Measurements from ENCODE around the gene PRDX2.
"Not testable (repeated sequence)": the region's sequence is repeated elsewhere in the genome, so short reads cannot be mapped to it uniquely, and the experiment has no call there.

Gene PRDX2

GRCh38 chr19:12801466-12802266, at the start of gene PRDX2, which contains the start of gene THSD8:
TSS of gene PRDX2 (minus strand) at chr19:12801800. CDS start at chr19:12801261, 539 bp downstream.
TSS of gene THSD8 (plus strand) at chr19:12802069. CDS start at chr19:12802072, 3 bp downstream.
- DNase-seq, result peak; percentile 60 to 74

- DNase-seq, result peak; percentile 78 to 83
These were observed 45.8 kb upstream of the PRDX2 start for GRCh38 chr19:12847159-12848139.

- not testable (repeated sequence) for DNase-seq
These were observed 45.0 kb upstream of the PRDX2 start for GRCh38 chr19:12846613-12847012.

- DNase-seq, result no peak
These were observed 42.6 kb upstream of the PRDX2 start for GRCh38 chr19:12843999-12844732.

- no peak for DNase-seq
These were observed 41.7 kb upstream of the PRDX2 start for GRCh38 chr19:12843328-12843727.

GRCh38 chr19:12842511-12842910, 40.9 kb upstream of the PRDX2 start:
- DNase-seq, result no peak

- DNase-seq, result no peak
These were observed 39.5 kb upstream of the PRDX2 start for GRCh38 chr19:12841094-12841493.

GRCh38 chr19:12840091-12841079, 38.8 kb upstream of the PRDX2 start:
- no peak for DNase-seq

GRCh38 chr19:12838886-12839756, 37.5 kb upstream of the PRDX2 start:
- no peak for DNase-seq

- no peak for DNase-seq
These were observed 36.7 kb upstream of the PRDX2 start, which contains the start of gene MAST1 for GRCh38 chr19:12838182-12838885. TSS of gene MAST1 (plus strand) at chr19:12838515. CDS start at chr19:12838573, 58 bp downstream.

- no peak for DNase-seq
These were observed 35.6 kb upstream of the PRDX2 start for GRCh38 chr19:12837225-12837624.

- no peak for DNase-seq
These were observed 34.9 kb upstream of the PRDX2 start for GRCh38 chr19:12836529-12836863.

GRCh38 chr19:12834976-12835757, 33.6 kb upstream of the PRDX2 start:
- no peak for DNase-seq

- no peak for DNase-seq
These were observed 33.0 kb upstream of the PRDX2 start, which contains the start of gene RTBDN for GRCh38 chr19:12834566-12834943. TSS of gene RTBDN (minus strand) at chr19:12834579. CDS start at chr19:12829979, 4,600 bp downstream.

GRCh38 chr19:12833738-12834565, 32.4 kb upstream of the PRDX2 start:
- DNase-seq, result peak; percentile 28 to 46

GRCh38 chr19:12833418-12833737, 31.8 kb upstream of the PRDX2 start:
- DNase-seq, result no peak

- no peak for DNase-seq
These were observed 26.9 kb upstream of the PRDX2 start for GRCh38 chr19:12828494-12828893.
